Measurements from ENCODE around the gene MPI.

- TF ChIP-seq, protein P1, sequence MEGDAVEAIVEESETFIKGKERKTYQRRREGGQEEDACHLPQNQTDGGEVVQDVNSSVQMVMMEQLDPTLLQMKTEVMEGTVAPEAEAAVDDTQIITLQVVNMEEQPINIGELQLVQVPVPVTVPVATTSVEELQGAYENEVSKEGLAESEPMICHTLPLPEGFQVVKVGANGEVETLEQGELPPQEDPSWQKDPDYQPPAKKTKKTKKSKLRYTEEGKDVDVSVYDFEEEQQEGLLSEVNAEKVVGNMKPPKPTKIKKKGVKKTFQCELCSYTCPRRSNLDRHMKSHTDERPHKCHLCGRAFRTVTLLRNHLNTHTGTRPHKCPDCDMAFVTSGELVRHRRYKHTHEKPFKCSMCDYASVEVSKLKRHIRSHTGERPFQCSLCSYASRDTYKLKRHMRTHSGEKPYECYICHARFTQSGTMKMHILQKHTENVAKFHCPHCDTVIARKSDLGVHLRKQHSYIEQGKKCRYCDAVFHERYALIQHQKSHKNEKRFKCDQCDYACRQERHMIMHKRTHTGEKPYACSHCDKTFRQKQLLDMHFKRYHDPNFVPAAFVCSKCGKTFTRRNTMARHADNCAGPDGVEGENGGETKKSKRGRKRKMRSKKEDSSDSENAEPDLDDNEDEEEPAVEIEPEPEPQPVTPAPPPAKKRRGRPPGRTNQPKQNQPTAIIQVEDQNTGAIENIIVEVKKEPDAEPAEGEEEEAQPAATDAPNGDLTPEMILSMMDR (IDR thresholded peaks at IDR 0.05) = no peak
- no peak for TF ChIP-seq EZH2 (IDR thresholded peaks at IDR 0.05)
Measured at GRCh38 chr15:74890665-74890960, 771 bp downstream of the MPI start.
